Activated CD4-positive, alpha-beta memory T cell treated with anti-CD3 and anti-CD28 coated beads, Interleukin-2, amount 10 ng/mL, durations not matched to agents 7 days and 5 days (primary cell): ENCODE measurements around the gene PPM1H. TPM values are rescaled to one million over a fixed set of nuclear protein-coding genes. Genes with fewer than 3 reads are reported as not detected.
"Not testable (repeated sequence)": the region's sequence is repeated elsewhere in the genome, so short reads cannot be mapped to it uniquely, and the experiment has no call there.

ENCODE experiments used
- CTCF ChIA-PET: fragments of 350-600 bp; sonication (Branson Sonifier 250); formaldehyde crosslinking; loops from one replicate; lab custom pipeline; 2021; ENCODE audit warnings: antibody characterized with exemption, inconsistent platforms; lab: Charles Lee
- POLR2A ChIA-PET: fragments of 350-600 bp; sonication (Branson Sonifier 250); formaldehyde crosslinking; loops from one replicate; lab custom pipeline; 2021; ENCODE audit warnings: antibody characterized with exemption; lab: Charles Lee
- DNase-seq: peaks from one replicate; pipeline ENCODE4 v3.0.0-alpha.2; 2020
- H3K27ac Mint-ChIP-seq: one replicate; pipeline ENCODE4 v1.8.0; 2021; ENCODE audit warnings: mild to moderate bottlenecking, mixed read lengths
- H3K27me3 Mint-ChIP-seq: one replicate; pipeline ENCODE4 v1.8.0; 2021; ENCODE audit warnings: mixed read lengths
- H3K36me3 Mint-ChIP-seq: one replicate; pipeline ENCODE4 v1.8.0; 2021; ENCODE audit warnings: low read depth, mixed read lengths
- H3K4me1 Mint-ChIP-seq: one replicate; pipeline ENCODE4 v1.8.0; 2021; ENCODE audit warnings: mixed read lengths
- H3K4me3 Mint-ChIP-seq: one replicate; pipeline ENCODE4 v1.8.0; 2021; ENCODE audit warnings: mild to moderate bottlenecking, mixed read lengths
- H3K9me3 Mint-ChIP-seq: one replicate; pipeline ENCODE4 v1.8.0; 2021; ENCODE audit warnings: mixed read lengths
- total RNA-seq, 2 experiments: library from RNA; stranded (reverse); gene quantifications; one replicate each; pipeline ENCODE4 v1.2.3, GENCODE V29; 2021

The PPM1H gene
- not detected for total RNA-seq

DNA sequence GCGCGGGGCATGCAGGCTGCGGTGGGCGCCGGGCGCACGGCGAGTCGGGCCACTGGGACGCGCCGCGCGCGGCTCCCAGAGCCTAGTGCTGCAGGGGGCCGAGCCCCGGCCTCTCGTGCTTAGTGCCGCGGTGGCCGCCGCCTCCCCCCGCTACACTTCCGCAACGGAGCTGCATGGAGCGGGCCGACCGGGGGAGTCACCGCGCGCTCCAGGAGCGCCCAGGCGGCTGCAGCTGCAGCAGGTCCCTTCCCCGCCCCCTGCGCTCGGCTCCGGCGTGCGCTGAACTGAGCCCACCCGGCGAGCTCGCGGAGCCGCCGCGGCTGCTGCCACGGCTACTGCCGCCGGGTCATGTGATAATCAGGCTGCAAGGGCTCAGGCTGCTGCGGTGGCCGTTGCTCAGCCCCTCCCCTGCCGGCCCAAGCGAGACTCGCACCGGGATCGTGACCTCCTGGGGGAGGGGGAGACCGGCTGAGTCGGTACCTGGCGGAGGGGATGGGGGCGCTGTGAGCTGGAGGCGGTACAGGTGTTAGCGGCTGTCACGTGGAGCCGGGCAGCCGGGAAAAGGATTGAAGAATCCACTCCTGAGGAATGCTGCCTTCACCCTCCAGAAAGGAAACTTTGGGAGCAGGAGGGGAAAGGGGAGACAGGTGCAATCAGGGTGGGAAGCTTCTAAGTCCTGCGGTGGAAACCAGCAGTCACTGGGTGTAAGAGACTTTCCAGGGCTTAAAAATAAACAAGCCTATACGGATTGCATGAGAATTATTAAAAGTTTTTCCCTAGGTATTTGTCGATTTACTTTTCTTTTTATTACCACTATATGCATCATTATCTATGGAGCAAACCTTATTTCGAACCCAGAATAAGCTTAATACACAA lies at the start of gene PPM1H:
Gene PPM1H (minus strand): TSS at position 352 of the 876 bp plus-strand sequence. CDS start 414 bp downstream, outside the sequence.
- POLR2A ChIA-PET = interaction anchor here (1.1 kb wide), 1 partner anchor 9 kb away, joined by 3 read pairs; no protein-coding TSS in a partner anchor
- H3K4me1 Mint-ChIP-seq = peaks cover 10% of the 10 kb centered on the region
- DNase-seq = peak; percentile 20
- H3K27ac Mint-ChIP-seq = no peak within 1 kb of the TSS
- H3K4me3 Mint-ChIP-seq = peak within 1 kb of the TSS; percentile 66
- no peaks in the 10 kb centered on the region for H3K36me3 Mint-ChIP-seq
- CTCF ChIA-PET = no interaction called here
- H3K27me3 Mint-ChIP-seq = peaks cover 50% of the 10 kb centered on the region
- no peaks in the 10 kb centered on the region for H3K9me3 Mint-ChIP-seq

GRCh38 chr12:62983594-62983993 lies 48.6 kb upstream of the PPM1H start:
- H3K4me1 Mint-ChIP-seq = no peaks in the 10 kb centered on the region
- ChIA-PET POLR2A (no interaction called here), CTCF (no interaction called here)
- no peaks in the 10 kb centered on the region for H3K36me3 Mint-ChIP-seq
- no peaks in the 10 kb centered on the region for H3K9me3 Mint-ChIP-seq
- peaks cover 2% of the 10 kb centered on the region for H3K27me3 Mint-ChIP-seq
- no peak overlapping the region for H3K4me3 Mint-ChIP-seq
- DNase-seq = no peak
- H3K27ac Mint-ChIP-seq = no peak overlapping the region

DNA sequence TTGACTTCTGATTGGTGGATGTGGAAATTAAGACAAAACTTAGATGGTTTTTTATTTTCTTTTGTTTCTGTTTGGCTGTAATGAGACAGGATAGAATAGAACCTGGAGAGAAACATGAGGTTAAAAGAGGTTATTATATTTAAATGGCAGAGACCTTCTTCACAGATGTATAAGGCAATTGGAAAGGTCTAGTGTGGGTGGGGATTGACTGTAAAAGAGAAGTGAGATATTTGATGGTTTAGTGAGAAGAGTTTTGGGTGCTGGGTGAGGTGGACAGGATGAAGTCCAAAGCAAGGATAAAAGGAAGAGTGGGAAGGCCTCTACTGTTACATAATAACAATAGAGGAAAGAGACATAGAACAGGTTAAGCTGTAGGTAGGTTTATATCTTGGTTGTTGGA lies 43.8 kb upstream of the PPM1H start:
- Mint-ChIP-seq H3K27me3 (peaks cover 2% of the 10 kb centered on the region), H3K9me3 (no peaks in the 10 kb centered on the region), H3K36me3 (no peaks in the 10 kb centered on the region), H3K4me1 (no peaks in the 10 kb centered on the region), H3K4me3 (no peak overlapping the region), H3K27ac (no peak overlapping the region)
- CTCF ChIA-PET = no interaction called here
- POLR2A ChIA-PET = no interaction called here
- no peak for DNase-seq

GRCh38 chr12:62977883-62978282 lies 42.9 kb upstream of the PPM1H start:
- Mint-ChIP-seq H3K9me3 (no peaks in the 10 kb centered on the region), H3K4me3 (no peak overlapping the region), H3K4me1 (no peaks in the 10 kb centered on the region), H3K27ac (no peak overlapping the region), H3K36me3 (no peaks in the 10 kb centered on the region), H3K27me3 (peaks cover 2% of the 10 kb centered on the region)
- CTCF ChIA-PET = no interaction called here
- DNase-seq = no peak
- POLR2A ChIA-PET = no interaction called here

DNA sequence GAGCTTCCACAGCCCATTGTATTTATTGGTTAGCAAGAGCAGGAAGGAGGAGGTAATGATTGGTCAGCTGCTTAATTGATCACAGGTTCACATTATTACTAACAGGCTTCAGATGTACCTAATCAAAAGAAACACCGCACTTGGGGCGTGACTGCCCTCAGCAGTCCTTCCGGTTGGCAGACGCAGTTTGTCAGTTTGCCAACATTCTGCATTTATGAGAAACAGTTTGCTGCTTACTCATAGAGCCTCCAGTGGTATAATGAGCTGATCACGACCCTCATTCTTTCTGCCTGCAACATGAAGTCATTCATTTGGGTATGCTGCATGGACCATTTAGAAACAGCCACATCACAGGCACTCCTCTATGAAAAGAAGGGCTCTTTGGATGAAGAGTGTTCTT lies 42.5 kb upstream of the PPM1H start:
- ChIA-PET POLR2A (no interaction called here), CTCF (no interaction called here)
- H3K9me3 Mint-ChIP-seq = no peaks in the 10 kb centered on the region
- no peaks in the 10 kb centered on the region for H3K36me3 Mint-ChIP-seq
- no peaks in the 10 kb centered on the region for H3K4me1 Mint-ChIP-seq
- H3K27me3 Mint-ChIP-seq = peaks cover 2% of the 10 kb centered on the region
- H3K27ac Mint-ChIP-seq = no peak overlapping the region
- no peak overlapping the region for H3K4me3 Mint-ChIP-seq
- DNase-seq = no peak

GRCh38 chr12:62976110-62976662 lies 41.2 kb upstream of the PPM1H start:
- no peak overlapping the region for H3K4me3 Mint-ChIP-seq
- H3K27ac Mint-ChIP-seq = no peak overlapping the region
- no peaks in the 10 kb centered on the region for H3K4me1 Mint-ChIP-seq
- H3K36me3 Mint-ChIP-seq = no peaks in the 10 kb centered on the region
- POLR2A ChIA-PET = no interaction called here
- CTCF ChIA-PET = no interaction called here
- no peak for DNase-seq
- H3K9me3 Mint-ChIP-seq = no peaks in the 10 kb centered on the region
- peaks cover 2% of the 10 kb centered on the region for H3K27me3 Mint-ChIP-seq

DNA sequence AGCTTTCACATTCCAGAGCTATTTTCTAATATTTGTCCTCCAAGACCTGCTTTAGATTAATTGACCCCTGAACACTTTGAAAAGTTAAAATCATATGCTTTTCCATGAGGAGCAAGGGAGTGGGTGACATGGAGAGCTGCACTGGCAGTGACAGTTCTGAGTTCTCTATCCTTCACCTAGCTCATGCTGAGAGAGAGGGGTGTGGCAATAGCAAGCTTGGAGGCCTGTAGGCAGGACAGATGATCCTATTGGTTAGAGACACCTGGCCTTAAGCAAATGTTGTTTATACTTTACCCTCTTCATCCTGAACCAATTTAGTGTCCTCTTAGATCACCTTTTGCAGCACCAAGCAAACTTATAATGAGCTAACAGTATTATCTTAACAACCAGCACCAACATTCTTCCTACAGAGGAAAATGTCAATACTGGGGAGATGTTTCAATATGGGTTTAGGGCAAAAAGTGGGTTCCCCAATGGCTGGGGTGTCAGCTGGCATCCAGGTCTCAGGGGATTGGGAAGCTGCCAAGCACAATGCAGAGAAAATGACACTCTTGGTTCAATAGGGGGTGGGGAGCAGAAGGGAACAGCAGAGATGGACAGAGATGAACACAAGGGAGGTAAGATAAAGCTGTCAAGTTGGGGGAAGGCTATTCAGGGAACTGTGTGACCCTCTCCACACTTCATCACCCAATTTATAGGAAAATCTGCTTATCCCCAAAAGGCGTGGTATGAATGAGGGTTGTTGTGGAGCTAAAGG lies 37.0 kb upstream of the PPM1H start:
- CTCF ChIA-PET = no interaction called here
- H3K27me3 Mint-ChIP-seq = peaks cover 2% of the 10 kb centered on the region
- H3K9me3 Mint-ChIP-seq = no peaks in the 10 kb centered on the region

DNA sequence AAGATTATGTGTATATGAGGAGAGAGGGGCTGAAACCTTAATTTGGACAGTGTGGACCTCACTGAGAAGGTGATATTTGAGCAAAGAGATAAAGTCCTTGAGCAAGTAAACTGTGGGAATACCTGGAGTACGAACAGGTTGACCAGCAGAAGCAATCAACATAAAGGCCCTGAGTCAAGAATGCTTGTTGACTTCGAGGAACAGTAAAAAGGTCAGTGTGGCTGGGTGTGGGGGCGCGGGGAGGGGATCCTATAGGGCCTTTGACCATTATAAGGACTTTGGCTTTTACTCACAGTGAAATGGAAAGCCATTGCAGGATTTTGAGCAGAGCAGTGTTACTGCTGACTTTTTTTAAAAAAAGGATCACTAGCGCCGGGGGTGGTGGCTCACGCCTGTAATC lies 34.7 kb upstream of the PPM1H start:
- Mint-ChIP-seq H3K4me1 (no peaks in the 10 kb centered on the region), H3K36me3 (no peaks in the 10 kb centered on the region), H3K4me3 (no peak overlapping the region), H3K27me3 (peaks cover 4% of the 10 kb centered on the region), H3K27ac (no peak overlapping the region), H3K9me3 (no peaks in the 10 kb centered on the region)
- no peak for DNase-seq
- ChIA-PET POLR2A (no interaction called here), CTCF (interaction anchor here (0.7 kb wide), 1 partner anchor 396 kb away, joined by 3 read pairs; no protein-coding TSS in a partner anchor)

More for the DNA sequence above, 37.0 kb upstream of the PPM1H start:
- Mint-ChIP-seq H3K27ac (no peak overlapping the region), H3K4me1 (no peaks in the 10 kb centered on the region), H3K36me3 (no peaks in the 10 kb centered on the region), H3K4me3 (no peak overlapping the region)
- DNase-seq = no peak
- POLR2A ChIA-PET = no interaction called here

- POLR2A ChIA-PET = no interaction called here
- H3K9me3 Mint-ChIP-seq = no peaks in the 10 kb centered on the region
- H3K36me3 Mint-ChIP-seq = no peaks in the 10 kb centered on the region
- H3K27ac Mint-ChIP-seq = no peak overlapping the region
- H3K27me3 Mint-ChIP-seq = peaks cover 2% of the 10 kb centered on the region
- DNase-seq = no peak
- H3K4me3 Mint-ChIP-seq = no peak overlapping the region
- H3K4me1 Mint-ChIP-seq = no peaks in the 10 kb centered on the region
- CTCF ChIA-PET = no interaction called here
Observed at GRCh38 chr12:62967701-62968100, 32.8 kb upstream of the PPM1H start.

GRCh38 chr12:62966990-62967506 lies 32.1 kb upstream of the PPM1H start:
- H3K36me3 Mint-ChIP-seq = no peaks in the 10 kb centered on the region
- ChIA-PET CTCF (no interaction called here), POLR2A (no interaction called here)
- no peak overlapping the region for H3K4me3 Mint-ChIP-seq
- no peak for DNase-seq
- no peak overlapping the region for H3K27ac Mint-ChIP-seq
- peaks cover 2% of the 10 kb centered on the region for H3K27me3 Mint-ChIP-seq
- H3K4me1 Mint-ChIP-seq = no peaks in the 10 kb centered on the region
- no peaks in the 10 kb centered on the region for H3K9me3 Mint-ChIP-seq

- H3K4me3 Mint-ChIP-seq, H3K4me1 Mint-ChIP-seq, H3K27ac Mint-ChIP-seq, H3K9me3 Mint-ChIP-seq, H3K36me3 Mint-ChIP-seq, H3K27me3 Mint-ChIP-seq, CTCF ChIA-PET, DNase-seq, POLR2A ChIA-PET: not testable (repeated sequence)
Observed at GRCh38 chr12:62966446-62966989, 31.6 kb upstream of the PPM1H start.

- CTCF ChIA-PET, H3K4me3 Mint-ChIP-seq, H3K36me3 Mint-ChIP-seq, H3K27me3 Mint-ChIP-seq, H3K27ac Mint-ChIP-seq, H3K9me3 Mint-ChIP-seq, DNase-seq, POLR2A ChIA-PET, H3K4me1 Mint-ChIP-seq: not testable (repeated sequence)
Observed at GRCh38 chr12:62965700-62966099, 30.8 kb upstream of the PPM1H start.

- H3K36me3 Mint-ChIP-seq, DNase-seq, POLR2A ChIA-PET, H3K4me1 Mint-ChIP-seq, CTCF ChIA-PET, H3K27ac Mint-ChIP-seq, H3K4me3 Mint-ChIP-seq, H3K9me3 Mint-ChIP-seq, H3K27me3 Mint-ChIP-seq: not testable (repeated sequence)
Observed at GRCh38 chr12:62965242-62965641, 30.3 kb upstream of the PPM1H start.
